K562 (cell line): ENCODE results near the gene COQ10B. TPM values are rescaled to one million over a fixed set of nuclear protein-coding genes. Genes with fewer than 3 reads are reported as not detected.

Experiments used
- ARHGAP35 ChIP-seq: fragments of 450-650 bp; IDR thresholded peaks from 2 replicates; pipeline ENCODE4 v1.6.1; 2018; ENCODE audit not compliant: partially characterized antibody
- ARID2 ChIP-seq: fragments of 450-650 bp; IDR thresholded peaks from 2 replicates; pipeline ENCODE4 v1.6.1; 2017; ENCODE audit warnings: antibody characterized with exemption, mild to moderate bottlenecking
- ESRRB ChIP-seq: fragments of 250-450 bp; sonication (Bioruptor Pico); IDR thresholded peaks from 2 replicates; pipeline ENCODE4 v1.5.0; 2020; ENCODE audit warnings: mild to moderate bottlenecking, moderate library complexity, borderline replicate concordance
- GABPB1 ChIP-seq: sonication (generic); formaldehyde crosslinking; IDR thresholded peaks from 2 replicates; pipeline ENCODE4 v1.8.0; 2022; ENCODE audit warnings: mild to moderate bottlenecking, missing genetic modification reagents
- GTF2A2 ChIP-seq: IDR thresholded peaks from 2 replicates; pipeline ENCODE4 v1.6.1; 2016; ENCODE audit warnings: mild to moderate bottlenecking, missing genetic modification characterization, missing compliant biosample characterization
- HMG20A ChIP-seq: fragments of 450-650 bp; formaldehyde crosslinking; conservative IDR thresholded peaks from 2 replicates; pipeline ENCODE4 v1.4.0; 2020; ENCODE audit warnings: mild to moderate bottlenecking, mixed read lengths
- HNRNPK ChIP-seq: fragments of 200-400 bp; formaldehyde crosslinking; IDR thresholded peaks from one replicate; pipeline ENCODE4 v1.6.1; 2018; ENCODE audit warnings: mild to moderate bottlenecking, low read depth, low read length; ENCODE audit not compliant: poor library complexity, severe bottlenecking
- NBN ChIP-seq: fragments of 450-650 bp; IDR thresholded peaks from 2 replicates; pipeline ENCODE4 v1.6.1; 2016; ENCODE audit warnings: low read depth, mild to moderate bottlenecking
- NCOA6 ChIP-seq: fragments of 450-650 bp; IDR thresholded peaks from 2 replicates; pipeline ENCODE4 v1.6.1; 2017; ENCODE audit warnings: mild to moderate bottlenecking
- PHB2 ChIP-seq: fragments of 450-650 bp; IDR thresholded peaks from 2 replicates; pipeline ENCODE4 v1.6.1; 2017; ENCODE audit warnings: low read depth
- PPARD ChIP-seq: fragments of 250-450 bp; sonication (Bioruptor Pico); IDR thresholded peaks from 2 replicates; pipeline ENCODE4 v1.8.0; 2022; ENCODE audit warnings: inconsistent platforms, mild to moderate bottlenecking, moderate library complexity
- RAD21 ChIP-seq, 2 experiments: fragments of 250-450 bp in 1 of 2; fragments of 450-650 bp in 1 of 2; sonication (Bioruptor Pico) in 1 of 2; formaldehyde crosslinking in 1 of 2; IDR thresholded peaks in 1 of 2; conservative IDR thresholded peaks in 1 of 2; 2 replicates each; pipeline versions ENCODE4 v1.4.0 to v1.8.0; 2020 to 2022; ENCODE audit warnings: mild to moderate bottlenecking in 2 of 2, moderate library complexity in 1 of 2
- RBM25 ChIP-seq: fragments of 200-400 bp; formaldehyde crosslinking; IDR thresholded peaks from 2 replicates; pipeline ENCODE4 v1.6.1; 2018; ENCODE audit warnings: low read length, low read depth, moderate library complexity; ENCODE audit not compliant: severe bottlenecking
- RCOR1 ChIP-seq, 2 experiments: IDR thresholded peaks; 2 replicates each; pipeline ENCODE4 v1.6.1; 2012; ENCODE audit warnings: low read depth in 2 of 2, low read length in 2 of 2, borderline replicate concordance in 1 of 2, improper control_type of control experiment in 1 of 2
- RFX1 ChIP-seq: fragments of 450-650 bp; IDR thresholded peaks from 2 replicates; pipeline ENCODE4 v1.6.1; 2016; ENCODE audit warnings: mild to moderate bottlenecking, moderate library complexity
- SMARCB1 ChIP-seq: IDR thresholded peaks from 2 replicates; pipeline ENCODE4 v1.6.1; 2011; ENCODE audit warnings: improper control_type of control experiment, low read depth; ENCODE audit not compliant: insufficient read length
- TBP ChIP-seq: optimal IDR thresholded peaks from 2 replicates; pipeline ENCODE3; 2011; ENCODE audit warnings: low read depth, low read length, improper control_type of control experiment
- TEAD4 ChIP-seq, 2 experiments: sonication (generic) in 1 of 2; formaldehyde crosslinking in 1 of 2; IDR thresholded peaks; 2 replicates each; pipeline versions ENCODE4 v1.6.1 to v1.8.0; 2012 to 2022; ENCODE audit warnings: borderline replicate concordance in 1 of 2, inconsistent platforms in 1 of 2, low read length in 1 of 2, mild to moderate bottlenecking in 1 of 2, missing genetic modification reagents in 1 of 2
- ZBTB43 ChIP-seq: sonication (generic); formaldehyde crosslinking; IDR thresholded peaks from 2 replicates; pipeline ENCODE4 v1.8.0; 2023; ENCODE audit warnings: mild to moderate bottlenecking, missing genetic modification reagents
- ZBTB7A ChIP-seq: IDR thresholded peaks from 2 replicates; pipeline ENCODE4 v1.6.1; 2011; ENCODE audit warnings: low read depth, mild to moderate bottlenecking, low read length, moderate library complexity, borderline replicate concordance; ENCODE audit not compliant: control insufficient read depth
- ZC3H11A ChIP-seq: IDR thresholded peaks from 2 replicates; pipeline ENCODE4 v1.6.1; 2012; ENCODE audit warnings: low read depth, low read length, improper control_type of control experiment
- ZNF124 ChIP-seq: sonication (generic); formaldehyde crosslinking; IDR thresholded peaks from 2 replicates; pipeline ENCODE4 v1.8.1; 2022; ENCODE audit warnings: missing genetic modification reagents
- ZNF140 ChIP-seq: fragments of 250-450 bp; sonication (Bioruptor Pico); IDR thresholded peaks from 2 replicates; pipeline ENCODE4 v1.8.0; 2021; ENCODE audit warnings: moderate library complexity, mild to moderate bottlenecking, inconsistent platforms
- polyA plus RNA-seq, 8 experiments: library from polyadenylated mRNA; depleted of rRNA in 4 of 8; stranded (reverse) in 5 of 8; unstranded in 3 of 8; fragments of >200 nt; fragmentation: Nextera tagmentation in 2 of 8; fragmentation: Illumina TruSeq in 1 of 8; extraction: Ambion mirVana in 2 of 8; extraction: Trizol in 1 of 8; gene quantifications; 2 replicates each; pipeline versions ENCODE4 v1.2.1 to v1.2.3, GENCODE V29; 2011 to 2014; ENCODE audit warnings: inconsistent platforms in 1 of 8, missing spikeins in 1 of 8
- total RNA-seq, 7 experiments: library from RNA; depleted of rRNA in 6 of 7; stranded (reverse); fragments of >200 nt in 6 of 7; fragmentation: Illumina TruSeq in 2 of 7; extraction: Trizol in 2 of 7; gene quantifications; 2 replicates each; pipeline versions ENCODE4 v1.2.1 to v1.2.3, GENCODE V29; 2011 to 2021; ENCODE audit warnings: low replicate concordance in 1 of 7
- TF ChIP-seq, protein P1 (sequence below): fragments of 450-650 bp; IDR thresholded peaks from 2 replicates; pipeline ENCODE4 v1.6.1; 2016; ENCODE audit warnings: borderline replicate concordance

The COQ10B gene
- total and polyA plus RNA-seq, 9 of the 15 experiments (the other 6 are each of a cell fraction or from before 2014, with no cell fraction given), result 3.1 to 13.1 (median 7.7) TPM

- TF ChIP-seq ARHGAP35 (no peak), RBM25 (no peak), GABPB1 (peak; percentile 79), TEAD4 (IDR thresholded peaks at IDR 0.05; ENCODE audit: low read length) (0 out of 2 replicates have a peak, but pooled peaks have one; percentile 8), TEAD4 (CRISPR knock-in tag; IDR thresholded peaks at IDR 0.05; ENCODE audit: borderline replicate concordance) (no peak), ZNF124 (no peak), HNRNPK (no peak), TBP (peak; percentile 62), PPARD (CRISPR knock-in tag) (no peak), NBN (0 out of 2 replicates have a peak, but pooled peaks have one; percentile 44), ZNF140 (CRISPR knock-in tag) (no peak), NCOA6 (no peak), SMARCB1 (no peak), RFX1 (no peak), ZBTB7A (peak; percentile 92; the same call in 1 of the 2 replicates), RAD21 (CRISPR knock-in tag; conservative IDR thresholded peaks at IDR 0.05 in 1 of 2, IDR thresholded peaks at IDR 0.05 in 1 of 2) (no peak), RCOR1 (IDR thresholded peaks at IDR 0.05; ENCODE audit: borderline replicate concordance in 1 of 2, low read depth in 2 of 2, low read length in 2 of 2) (peak in 1 of 2 experiments; percentile 3; a peak in 1 of 4 replicates), ARID2 (no peak), ZBTB43 (CRISPR knock-in tag) (no peak), ZC3H11A (no peak), ESRRB (no peak), HMG20A (CRISPR knock-in tag) (no peak), PHB2 (no peak), GTF2A2 (tag) (no peak)
- TF ChIP-seq, protein P1, sequence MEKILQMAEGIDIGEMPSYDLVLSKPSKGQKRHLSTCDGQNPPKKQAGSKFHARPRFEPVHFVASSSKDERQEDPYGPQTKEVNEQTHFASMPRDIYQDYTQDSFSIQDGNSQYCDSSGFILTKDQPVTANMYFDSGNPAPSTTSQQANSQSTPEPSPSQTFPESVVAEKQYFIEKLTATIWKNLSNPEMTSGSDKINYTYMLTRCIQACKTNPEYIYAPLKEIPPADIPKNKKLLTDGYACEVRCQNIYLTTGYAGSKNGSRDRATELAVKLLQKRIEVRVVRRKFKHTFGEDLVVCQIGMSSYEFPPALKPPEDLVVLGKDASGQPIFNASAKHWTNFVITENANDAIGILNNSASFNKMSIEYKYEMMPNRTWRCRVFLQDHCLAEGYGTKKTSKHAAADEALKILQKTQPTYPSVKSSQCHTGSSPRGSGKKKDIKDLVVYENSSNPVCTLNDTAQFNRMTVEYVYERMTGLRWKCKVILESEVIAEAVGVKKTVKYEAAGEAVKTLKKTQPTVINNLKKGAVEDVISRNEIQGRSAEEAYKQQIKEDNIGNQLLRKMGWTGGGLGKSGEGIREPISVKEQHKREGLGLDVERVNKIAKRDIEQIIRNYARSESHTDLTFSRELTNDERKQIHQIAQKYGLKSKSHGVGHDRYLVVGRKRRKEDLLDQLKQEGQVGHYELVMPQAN, result peak; percentile 50; the same call in 1 of the 2 replicates
Observed at GRCh38 chr2:197453123-197453913, at the start of gene COQ10B (continued).
